RWPE1 (cell line): ENCODE data around the gene CFLAR.
"Not testable (repeated sequence)": the region's sequence is repeated elsewhere in the genome, so short reads cannot be mapped to it uniquely, and the experiment has no call there.

Experiments
- CTCF ChIA-PET: fragments of 350-600 bp; sonication (Branson Sonifier 250); formaldehyde crosslinking; extraction: SDS; loops from one replicate; lab custom pipeline; 2021; lab: Yijun Ruan, JAX
- POLR2A ChIA-PET: fragments of 400-600 bp; formaldehyde crosslinking; extraction: SDS; loops from one replicate; lab custom pipeline; 2020; ENCODE audit warnings: antibody characterized with exemption; ENCODE audit not compliant: low non-redundant PET; lab: Yijun Ruan, JAX
- DNase-seq: peaks from one replicate; pipeline ENCODE4 v3.0.0; 2012; ENCODE audit warnings: low spot score
- H3K27ac ChIP-seq: fragments of 450-650 bp; 2 replicates; pipeline ENCODE4 v1.5.1; 2017
- CTCF ChIP-seq: fragments of 450-650 bp; conservative IDR thresholded peaks from 2 replicates; pipeline ENCODE4 v1.5.1; 2017; ENCODE audit warnings: low read depth, mild to moderate bottlenecking

Gene CFLAR

GRCh38 chr2:201132518-201132917 lies 16.6 kb downstream of the CFLAR start:
- POLR2A ChIA-PET, result no interaction called here
- no peak overlapping the region for H3K27ac ChIP-seq
- CTCF ChIA-PET, result no interaction called here
- no peak for TF ChIP-seq CTCF
- DNase-seq, result no peak

GRCh38 chr2:201135386-201135785 lies 19.4 kb downstream of the CFLAR start:
- no peak for DNase-seq
- no peak overlapping the region for H3K27ac ChIP-seq
- no peak for TF ChIP-seq CTCF
- ChIA-PET CTCF (no interaction called here), POLR2A (no interaction called here)

- no peak for DNase-seq
- no peak overlapping the region for H3K27ac ChIP-seq
- POLR2A ChIA-PET, result no interaction called here
- CTCF ChIA-PET, result interaction anchor here (0.6 to 1.1 kb wide), 3 partner anchors 8 to 236 kb away, joined by 3 to 4 read pairs (median 3); no protein-coding TSS in a partner anchor
- no peak for TF ChIP-seq CTCF
Observed at GRCh38 chr2:201136889-201137321, 20.9 kb downstream of the CFLAR start.

- no peak overlapping the region for H3K27ac ChIP-seq
- no peak for TF ChIP-seq CTCF
- ChIA-PET POLR2A (no interaction called here), CTCF (interaction anchor here (0.6 to 1.1 kb wide), 5 partner anchors 7 to 820 kb away, joined by 3 to 4 read pairs (median 3); no protein-coding TSS in a partner anchor)
- no peak for DNase-seq
Observed at GRCh38 chr2:201137505-201138400, 21.8 kb downstream of the CFLAR start.

GRCh38 chr2:201138401-201138970 lies 22.5 kb downstream of the CFLAR start:
- H3K27ac ChIP-seq, result no peak overlapping the region
- ChIA-PET POLR2A (no interaction called here), CTCF (interaction anchor here (0.7 to 1.1 kb wide), 2 partner anchors 20 to 821 kb away, joined by 3 read pairs; no protein-coding TSS in a partner anchor)
- DNase-seq, result no peak
- no peak for TF ChIP-seq CTCF

- POLR2A ChIA-PET, H3K27ac ChIP-seq, DNase-seq, CTCF ChIA-PET: not testable (repeated sequence)
Observed at GRCh38 chr2:201138986-201139781, 23.2 kb downstream of the CFLAR start.
